Central memory CD8-positive, alpha-beta T cell (primary cell): ENCODE measurements around the gene LATS1.
"Not testable (repeated sequence)": the region's sequence is repeated elsewhere in the genome, so short reads cannot be mapped to it uniquely, and the experiment has no call there.

Experiments
- ATAC-seq: fragments of 150-1000 bp; cut with Tn5 transposase; replicated peaks from 2 replicates; pipeline ENCODE4 v1.10.0; 2022; ENCODE audit warnings: mild to moderate bottlenecking, moderate FRiP score, moderate number of reproducible peaks; ENCODE audit not compliant: poor library complexity, severe bottlenecking; ENCODE audit errors: extremely low read depth
- DNase-seq, 2 donors: peaks; one replicate each; pipeline ENCODE4 v3.0.0; 2021; ENCODE audit warnings: low spot score in 2 of 2
- H3K27ac Mint-ChIP-seq: one replicate; pipeline ENCODE4 v1.8.0; 2022; ENCODE audit warnings: low read depth, mild to moderate bottlenecking, moderate library complexity, mixed read lengths
- H3K27me3 Mint-ChIP-seq: one replicate; pipeline ENCODE4 v1.8.0; 2022; ENCODE audit warnings: mixed read lengths
- H3K36me3 Mint-ChIP-seq: one replicate; pipeline ENCODE4 v1.8.0; 2022; ENCODE audit warnings: mild to moderate bottlenecking, moderate library complexity, mixed read lengths; ENCODE audit not compliant: insufficient read depth
- H3K4me1 Mint-ChIP-seq: one replicate; pipeline ENCODE4 v1.8.0; 2022; ENCODE audit warnings: mixed read lengths
- H3K4me3 Mint-ChIP-seq: one replicate; pipeline ENCODE4 v1.8.0; 2022; ENCODE audit warnings: mild to moderate bottlenecking, moderate library complexity, mixed read lengths
- H3K9me3 Mint-ChIP-seq: one replicate; pipeline ENCODE4 v1.8.0; 2022; ENCODE audit warnings: mixed read lengths

Gene LATS1

DNA sequence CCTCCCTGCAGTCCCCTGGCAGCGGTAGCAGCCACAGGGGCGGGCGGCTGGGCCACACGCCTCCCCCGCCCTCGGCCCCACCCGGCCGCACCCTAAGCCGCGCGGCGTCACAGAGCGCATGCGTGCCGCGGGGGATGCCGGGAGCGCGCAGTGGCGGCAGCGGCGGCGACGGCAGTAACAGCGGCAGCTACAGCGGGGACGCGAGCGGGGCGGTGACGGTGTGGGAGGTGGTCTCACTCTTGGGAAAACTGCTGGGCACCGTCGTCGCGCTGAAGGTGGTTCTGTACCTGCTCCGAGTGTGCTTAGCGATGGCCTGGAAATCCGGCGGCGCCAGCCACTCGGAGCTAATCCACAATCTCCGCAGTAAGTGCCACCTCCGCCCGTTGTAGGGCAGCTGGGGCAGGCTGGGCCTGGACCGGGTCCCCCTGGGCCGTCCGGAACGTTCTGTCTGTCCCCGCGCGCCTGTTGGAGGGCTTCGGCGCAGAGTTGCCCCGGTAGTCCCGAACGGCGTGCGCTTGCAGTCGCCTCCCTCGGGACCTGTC lies 31.8 kb upstream of the LATS1 start, which contains the start of gene PCMT1:
PCMT1 (plus strand) TSS at position 148 of the 542 bp plus-strand sequence; CDS start at position 309, 161 bp downstream.
- Mint-ChIP-seq H3K36me3 (peaks cover 24% of the 10 kb centered on the region), H3K4me3 (peak within 1 kb of the TSS; percentile 83), H3K27ac (peak within 1 kb of the TSS; percentile 69), H3K4me1 (peaks cover 26% of the 10 kb centered on the region), H3K27me3 (no peaks in the 10 kb centered on the region), H3K9me3 (no peaks in the 10 kb centered on the region)
- DNase-seq = peak; percentile 84 to 85
- peak; percentile 81 for ATAC-seq

DNA sequence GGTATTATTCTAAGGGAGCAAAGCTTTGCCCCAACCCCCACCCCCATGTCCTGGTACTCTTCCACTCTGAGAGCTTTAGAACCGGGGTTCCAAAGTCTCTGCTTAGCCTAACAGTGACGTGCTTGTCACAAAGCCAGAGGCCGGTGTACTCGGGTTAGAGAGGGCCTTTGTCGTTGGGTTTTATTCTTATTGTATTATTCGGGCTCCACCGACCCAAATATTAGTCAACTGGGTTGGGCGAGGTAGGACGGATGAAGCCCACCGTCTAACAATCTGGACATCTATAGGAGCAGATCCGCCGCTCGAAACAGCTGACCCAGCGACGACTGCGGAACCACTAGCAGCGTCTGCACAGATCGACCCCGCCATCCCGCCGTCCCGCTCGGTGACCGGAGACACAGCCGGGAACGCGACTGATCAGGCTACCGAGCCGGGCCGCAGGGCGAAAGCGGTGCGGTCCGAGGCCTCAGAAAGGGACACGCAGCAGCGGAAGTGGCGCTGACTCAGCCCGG lies 31.2 kb upstream of the LATS1 start:
- not testable (repeated sequence) for DNase-seq, ATAC-seq, H3K9me3 Mint-ChIP-seq, H3K27me3 Mint-ChIP-seq
- peak overlapping the region; percentile 83 for H3K4me3 Mint-ChIP-seq
- peaks cover 25% of the 10 kb centered on the region for H3K36me3 Mint-ChIP-seq
- H3K27ac Mint-ChIP-seq = peak overlapping the region; percentile 69
- peaks cover 26% of the 10 kb centered on the region for H3K4me1 Mint-ChIP-seq

DNA sequence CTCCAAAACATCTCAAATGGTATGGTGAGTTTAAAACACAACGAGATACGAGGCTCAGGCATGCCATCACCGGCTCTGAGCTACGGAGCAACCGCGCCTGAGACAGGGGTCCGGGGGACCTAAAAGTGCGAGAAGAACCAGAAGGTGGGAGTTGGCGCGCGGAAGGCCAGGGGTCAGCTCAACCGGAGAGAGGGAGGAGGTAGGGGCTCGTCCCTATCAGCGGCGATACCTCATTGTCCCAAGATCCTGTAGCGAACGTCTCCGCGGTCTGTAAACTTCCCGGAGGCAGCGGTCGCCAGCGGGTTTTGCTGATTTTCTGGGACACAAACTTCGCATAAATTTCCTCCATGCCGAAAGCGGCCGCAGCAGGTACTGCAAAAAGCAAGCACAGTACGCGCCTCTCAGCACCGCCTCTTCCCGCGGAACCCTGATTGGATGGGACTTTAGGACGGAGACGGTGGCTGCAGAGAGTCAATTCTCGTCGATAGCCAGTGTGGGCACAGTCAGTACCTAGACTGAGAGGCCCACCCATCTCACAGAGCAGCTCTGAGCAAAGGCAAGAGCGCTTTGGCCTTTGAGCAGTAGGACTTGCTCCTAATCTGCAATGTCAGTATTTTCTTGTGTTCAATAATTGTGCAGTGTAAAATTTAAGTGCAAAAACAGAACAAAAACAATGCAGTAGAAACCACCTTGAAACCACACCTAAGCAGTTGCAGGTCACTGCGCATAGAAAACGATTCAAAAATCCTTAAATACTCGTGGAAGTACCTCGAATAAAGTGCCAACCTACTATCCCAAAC lies 28.4 kb upstream of the LATS1 start, which contains the start of gene NUP43:
NUP43 (minus strand) TSS at position 383 of the 800 bp plus-strand sequence; CDS start at position 349, 34 bp downstream.
- Mint-ChIP-seq H3K4me1 (peaks cover 26% of the 10 kb centered on the region), H3K27me3 (no peaks in the 10 kb centered on the region), H3K36me3 (peaks cover 43% of the 10 kb centered on the region), H3K4me3 (peak within 1 kb of the TSS; percentile 98), H3K9me3 (no peaks in the 10 kb centered on the region), H3K27ac (peak within 1 kb of the TSS; percentile 96)
- peak; percentile 81 to 83 for DNase-seq
- ATAC-seq = peak; percentile 70

DNA sequence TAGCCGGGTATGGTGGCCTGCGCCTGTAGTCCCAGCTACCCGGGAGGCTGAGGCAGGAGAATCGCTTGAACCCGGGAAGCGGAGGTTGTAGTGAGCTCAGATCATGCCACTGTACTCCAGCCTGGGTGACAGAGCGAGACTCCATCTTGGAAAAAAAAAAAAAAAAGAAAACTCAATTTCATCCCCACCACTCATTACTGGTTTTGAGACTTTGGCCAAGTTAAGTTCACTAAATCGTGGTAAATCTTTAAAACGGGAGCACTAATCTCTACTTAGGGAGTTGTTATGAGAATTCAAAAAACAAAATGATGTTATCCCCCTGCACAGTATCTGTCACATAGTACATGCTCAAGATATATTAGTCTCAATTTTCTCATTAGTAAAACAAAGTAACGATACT lies 27.4 kb upstream of the LATS1 start:
- not testable (repeated sequence) for ATAC-seq, DNase-seq, H3K9me3 Mint-ChIP-seq, H3K27ac Mint-ChIP-seq, H3K27me3 Mint-ChIP-seq
- peaks cover 54% of the 10 kb centered on the region for H3K36me3 Mint-ChIP-seq
- H3K4me1 Mint-ChIP-seq = peaks cover 20% of the 10 kb centered on the region
- peak overlapping the region; percentile 98 for H3K4me3 Mint-ChIP-seq

DNA sequence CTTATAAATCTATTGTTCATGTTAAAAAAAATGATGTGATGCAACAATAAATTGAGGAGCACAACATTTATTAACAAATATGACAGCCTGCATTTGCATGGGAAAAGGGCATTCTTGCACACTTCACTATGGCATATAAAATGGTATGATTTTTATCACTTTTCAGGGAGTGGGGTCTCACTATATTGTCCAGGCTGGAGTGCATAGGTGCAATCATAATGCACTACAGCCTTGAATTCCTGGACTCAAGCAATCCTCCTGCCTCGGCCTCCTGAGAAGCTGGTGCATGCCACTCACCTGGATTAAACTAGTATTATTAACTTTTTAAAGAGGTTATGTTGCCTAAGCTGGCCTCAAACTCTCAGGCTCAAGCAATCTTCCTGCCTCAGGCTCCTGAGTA lies 17.0 kb upstream of the LATS1 start:
- Mint-ChIP-seq H3K9me3 (no peaks in the 10 kb centered on the region), H3K36me3 (peaks cover 65% of the 10 kb centered on the region), H3K27ac (no peak overlapping the region), H3K27me3 (no peaks in the 10 kb centered on the region), H3K4me3 (no peak overlapping the region), H3K4me1 (no peaks in the 10 kb centered on the region)
- no peak for ATAC-seq
- no peak for DNase-seq

DNA sequence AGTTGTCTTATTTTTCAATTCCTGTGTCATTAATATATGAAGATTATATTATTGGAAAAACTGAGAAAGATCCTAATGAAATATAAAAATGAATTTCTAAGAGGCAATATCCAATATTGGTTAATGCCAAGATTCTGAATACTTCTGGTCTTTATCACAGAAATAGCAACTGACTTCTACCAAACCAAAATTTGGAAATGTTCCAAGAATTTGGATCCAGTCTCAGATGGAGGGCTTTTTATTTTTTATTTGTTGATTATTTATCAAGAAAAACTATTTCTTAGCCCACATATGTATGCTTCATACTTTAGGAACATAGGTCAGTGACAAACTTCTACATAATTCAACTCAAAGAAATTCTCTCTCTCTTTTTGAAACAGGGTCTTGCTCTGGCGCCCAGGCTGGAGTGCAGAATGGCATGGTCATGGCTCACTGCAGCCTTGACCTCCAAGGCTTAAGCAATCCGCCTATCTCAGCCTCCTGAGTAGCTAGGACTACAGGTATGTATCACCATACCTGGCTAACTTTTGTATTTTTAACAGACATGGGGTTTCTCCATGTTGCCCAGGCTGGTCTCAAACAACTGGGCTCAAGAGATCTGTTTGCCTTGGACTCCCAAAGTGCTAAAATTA lies 15.3 kb upstream of the LATS1 start:
- Mint-ChIP-seq H3K4me1 (peaks cover 6% of the 10 kb centered on the region), H3K27me3 (no peaks in the 10 kb centered on the region), H3K4me3 (no peak overlapping the region), H3K9me3 (no peaks in the 10 kb centered on the region), H3K36me3 (peaks cover 53% of the 10 kb centered on the region), H3K27ac (no peak overlapping the region)
- DNase-seq = no peak
- ATAC-seq = no peak

DNA sequence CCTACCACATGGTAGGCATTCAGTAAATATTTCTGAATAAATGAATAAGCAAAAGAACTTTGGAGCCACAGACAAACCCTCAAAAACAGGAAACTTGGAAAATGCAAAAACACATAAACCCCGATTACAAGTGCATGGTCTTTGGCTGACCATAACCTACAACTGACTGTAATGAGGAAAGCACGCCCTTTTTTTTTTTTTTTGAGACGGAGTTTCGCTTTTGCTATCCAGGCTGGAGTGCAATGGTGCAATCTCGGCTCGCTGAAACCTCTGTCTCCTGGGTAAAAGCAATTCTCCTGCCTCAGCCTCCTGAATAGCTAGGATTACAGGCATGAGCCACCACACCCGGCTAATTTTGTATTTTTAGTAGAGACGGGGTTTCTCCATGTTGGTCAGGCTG lies 11.9 kb upstream of the LATS1 start:
- H3K27me3 Mint-ChIP-seq = no peaks in the 10 kb centered on the region
- no peak for DNase-seq
- H3K9me3 Mint-ChIP-seq = no peaks in the 10 kb centered on the region
- no peak for ATAC-seq
- no peak overlapping the region for H3K27ac Mint-ChIP-seq
- peaks cover 58% of the 10 kb centered on the region for H3K36me3 Mint-ChIP-seq
- no peak overlapping the region for H3K4me3 Mint-ChIP-seq
- H3K4me1 Mint-ChIP-seq = peaks cover 6% of the 10 kb centered on the region

DNA sequence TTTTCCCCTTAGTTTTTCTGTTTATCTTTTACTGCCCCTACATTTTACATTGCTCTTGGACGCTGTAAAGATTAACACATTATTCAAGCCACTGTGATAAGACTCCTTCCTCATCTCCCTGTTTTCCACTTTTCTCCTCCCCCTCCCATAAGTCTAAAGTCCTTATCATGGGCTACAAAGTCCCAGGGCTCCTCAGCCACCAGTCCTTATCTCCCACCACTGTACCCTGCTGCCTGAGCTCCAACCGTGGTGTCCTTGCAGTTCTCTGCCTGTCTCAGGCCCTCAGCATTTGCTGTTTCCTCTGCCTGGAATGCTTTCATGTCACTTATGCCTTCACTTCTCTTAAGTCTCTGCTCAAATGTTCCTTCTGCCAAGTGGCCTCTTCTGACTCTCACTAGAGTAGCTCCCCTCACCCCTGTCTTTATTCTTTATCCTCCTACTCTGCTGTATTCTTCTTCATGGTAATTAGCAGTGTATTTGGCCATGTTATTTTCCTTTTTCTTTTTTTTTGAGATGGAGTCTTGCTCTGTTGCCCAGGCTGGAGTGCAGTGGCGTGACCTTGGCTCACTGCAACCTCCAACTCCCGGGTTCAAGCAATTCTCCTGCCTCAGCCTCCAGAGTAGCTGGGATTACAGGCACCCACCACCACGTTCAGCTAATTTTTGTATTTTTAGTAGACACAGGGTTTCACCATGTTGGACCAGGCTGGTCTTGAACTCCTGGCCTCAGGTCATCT lies 10.8 kb upstream of the LATS1 start:
- Mint-ChIP-seq H3K27ac (peak overlapping the region; percentile 7), H3K9me3 (no peaks in the 10 kb centered on the region), H3K36me3 (peaks cover 52% of the 10 kb centered on the region), H3K4me3 (no peak overlapping the region), H3K27me3 (no peaks in the 10 kb centered on the region), H3K4me1 (peaks cover 11% of the 10 kb centered on the region)
- DNase-seq (no peak), ATAC-seq (no peak)

DNA sequence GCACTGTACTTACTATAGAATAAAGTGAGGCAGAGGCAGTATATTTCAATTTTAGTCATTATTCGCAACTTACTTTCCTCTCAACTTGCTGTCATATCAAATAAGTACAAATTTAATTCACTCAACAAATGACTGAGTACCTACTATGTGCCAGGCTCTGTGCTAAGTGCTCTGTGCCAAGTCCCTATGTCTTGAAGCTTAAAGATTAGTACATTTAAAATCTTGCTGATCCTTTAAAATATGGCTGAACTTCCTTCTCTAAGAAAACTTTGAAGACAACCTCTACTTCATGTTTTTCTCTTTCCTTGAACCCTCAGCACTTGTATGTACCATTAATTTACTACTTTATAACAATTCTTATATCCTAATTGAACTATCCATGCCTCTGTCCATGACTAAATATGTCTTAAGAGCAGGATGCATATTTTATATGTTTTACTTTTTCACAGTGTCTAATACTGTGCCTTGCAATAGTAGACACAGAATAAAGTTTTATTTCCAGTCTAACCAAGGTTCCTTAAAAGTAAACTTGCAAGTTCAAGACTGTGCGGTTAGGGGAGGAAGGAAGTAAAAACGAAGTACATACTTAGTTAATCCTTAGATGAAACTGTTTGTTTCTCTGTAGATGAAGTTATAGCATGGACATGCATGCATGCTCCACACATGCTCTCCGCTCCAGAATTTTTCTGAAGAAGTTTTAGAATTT lies 10.0 kb upstream of the LATS1 start:
- peaks cover 48% of the 10 kb centered on the region for H3K36me3 Mint-ChIP-seq

DNA sequence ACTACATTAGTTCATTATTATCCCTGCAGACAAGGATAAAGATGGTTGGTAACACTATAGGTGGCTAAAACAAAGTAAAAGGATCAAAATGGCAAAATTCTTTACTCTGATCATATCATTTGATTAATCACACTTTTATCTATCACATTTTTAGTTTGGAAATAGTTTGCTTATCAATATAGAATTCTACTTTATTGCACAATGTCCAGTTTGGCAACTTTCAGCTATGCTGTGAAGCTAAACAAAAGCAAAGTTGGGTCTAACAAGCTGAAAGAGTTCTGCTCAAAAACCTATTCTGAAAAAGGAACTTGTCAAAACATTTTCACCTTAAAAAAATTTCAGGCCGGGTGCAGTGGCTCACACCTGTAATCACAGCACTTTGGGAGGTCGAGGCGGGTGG lies 7.9 kb upstream of the LATS1 start:
- H3K9me3 Mint-ChIP-seq = no peaks in the 10 kb centered on the region
- H3K4me1 Mint-ChIP-seq = peaks cover 11% of the 10 kb centered on the region
- H3K36me3 Mint-ChIP-seq = peaks cover 31% of the 10 kb centered on the region
- no peak overlapping the region for H3K27ac Mint-ChIP-seq
- no peak overlapping the region for H3K4me3 Mint-ChIP-seq
- ATAC-seq = no peak
- H3K27me3 Mint-ChIP-seq = no peaks in the 10 kb centered on the region
- no peak for DNase-seq

More for the DNA sequence above, 10.0 kb upstream of the LATS1 start:
- no peaks in the 10 kb centered on the region for H3K9me3 Mint-ChIP-seq
- H3K27ac Mint-ChIP-seq = peak overlapping the region; percentile 7
- ATAC-seq (no peak), DNase-seq (no peak)
- H3K4me1 Mint-ChIP-seq = peaks cover 11% of the 10 kb centered on the region
- H3K27me3 Mint-ChIP-seq = no peaks in the 10 kb centered on the region
- no peak overlapping the region for H3K4me3 Mint-ChIP-seq

DNA sequence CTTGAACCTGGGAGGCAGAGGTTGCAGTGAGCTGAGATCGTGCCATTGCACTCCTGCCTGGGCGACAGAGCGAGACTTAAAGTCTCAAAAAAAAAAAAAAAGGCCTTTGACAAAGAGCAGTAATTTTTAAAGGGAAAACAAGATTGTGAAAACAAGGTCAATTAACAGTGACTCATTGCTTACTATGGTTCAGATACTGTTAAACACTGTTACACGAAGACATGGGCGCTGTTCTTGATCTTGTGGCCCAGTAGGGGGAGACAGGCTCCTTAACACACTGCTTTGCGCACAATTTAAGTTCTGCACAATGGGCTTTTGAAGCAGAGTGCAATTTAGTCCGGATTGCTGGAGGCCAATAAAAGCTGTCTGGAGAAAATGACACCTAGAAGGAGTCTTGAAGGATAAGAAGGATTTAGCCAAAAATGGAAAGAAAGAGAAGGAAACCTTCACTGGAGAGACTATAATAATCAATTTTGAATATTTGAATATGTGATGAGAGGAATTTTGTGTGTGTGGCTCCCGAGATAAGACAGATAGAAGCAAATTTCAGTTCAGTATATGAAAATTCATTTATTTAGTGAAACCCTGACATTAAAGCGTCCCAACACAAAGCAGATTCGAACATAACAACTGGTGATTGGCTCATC lies 6.0 kb upstream of the LATS1 start:
- Mint-ChIP-seq H3K4me1 (peaks cover 10% of the 10 kb centered on the region), H3K27me3 (no peaks in the 10 kb centered on the region), H3K4me3 (no peak overlapping the region), H3K27ac (no peak overlapping the region), H3K9me3 (no peaks in the 10 kb centered on the region), H3K36me3 (peaks cover 24% of the 10 kb centered on the region)
- ATAC-seq (peak; percentile 78), DNase-seq (no peak)
